ENCODE results near the gene AP1M1.

DNA sequence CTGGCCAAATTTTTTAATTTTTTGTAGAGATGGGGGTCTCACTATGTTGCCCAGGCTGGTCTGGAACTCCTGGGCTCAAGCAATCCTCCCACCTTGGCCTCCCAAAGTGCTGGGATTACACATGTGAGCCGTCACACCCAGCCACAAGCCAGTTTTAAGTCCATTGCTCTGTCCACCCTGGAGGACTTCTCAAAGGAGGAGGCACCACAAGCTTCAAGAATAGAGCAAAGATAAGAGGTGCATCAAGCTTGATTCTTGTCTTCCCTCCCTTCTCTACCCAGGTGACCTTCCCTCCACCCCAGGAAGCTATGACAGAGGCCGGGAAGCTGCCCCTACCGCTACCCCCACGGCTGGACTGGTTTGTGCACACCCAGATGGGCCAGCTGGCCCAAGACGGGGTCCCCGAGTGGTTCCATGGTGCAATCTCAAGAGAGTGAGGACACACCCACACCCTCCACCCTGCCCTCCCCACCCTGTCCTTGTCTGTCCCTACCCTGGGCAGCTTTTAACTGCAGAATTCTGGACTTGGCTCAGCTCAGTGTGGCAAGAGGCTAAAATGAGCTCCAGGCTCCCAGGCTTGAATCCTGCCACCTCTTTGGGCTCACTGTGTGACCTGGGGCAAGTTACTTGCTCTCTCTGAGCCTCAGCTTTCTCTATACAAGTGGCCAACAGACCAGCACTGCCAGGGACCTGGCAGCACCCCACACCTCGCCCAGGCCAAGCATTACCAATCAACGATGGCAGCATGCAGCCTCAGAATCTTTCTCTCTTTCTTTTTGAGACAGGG is 49.1 kb upstream of the AP1M1 start:
- TF ChIP-seq, protein P1, sequence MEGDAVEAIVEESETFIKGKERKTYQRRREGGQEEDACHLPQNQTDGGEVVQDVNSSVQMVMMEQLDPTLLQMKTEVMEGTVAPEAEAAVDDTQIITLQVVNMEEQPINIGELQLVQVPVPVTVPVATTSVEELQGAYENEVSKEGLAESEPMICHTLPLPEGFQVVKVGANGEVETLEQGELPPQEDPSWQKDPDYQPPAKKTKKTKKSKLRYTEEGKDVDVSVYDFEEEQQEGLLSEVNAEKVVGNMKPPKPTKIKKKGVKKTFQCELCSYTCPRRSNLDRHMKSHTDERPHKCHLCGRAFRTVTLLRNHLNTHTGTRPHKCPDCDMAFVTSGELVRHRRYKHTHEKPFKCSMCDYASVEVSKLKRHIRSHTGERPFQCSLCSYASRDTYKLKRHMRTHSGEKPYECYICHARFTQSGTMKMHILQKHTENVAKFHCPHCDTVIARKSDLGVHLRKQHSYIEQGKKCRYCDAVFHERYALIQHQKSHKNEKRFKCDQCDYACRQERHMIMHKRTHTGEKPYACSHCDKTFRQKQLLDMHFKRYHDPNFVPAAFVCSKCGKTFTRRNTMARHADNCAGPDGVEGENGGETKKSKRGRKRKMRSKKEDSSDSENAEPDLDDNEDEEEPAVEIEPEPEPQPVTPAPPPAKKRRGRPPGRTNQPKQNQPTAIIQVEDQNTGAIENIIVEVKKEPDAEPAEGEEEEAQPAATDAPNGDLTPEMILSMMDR (IDR thresholded peaks at IDR 0.05) = no peak
- TF ChIP-seq, protein P2, sequence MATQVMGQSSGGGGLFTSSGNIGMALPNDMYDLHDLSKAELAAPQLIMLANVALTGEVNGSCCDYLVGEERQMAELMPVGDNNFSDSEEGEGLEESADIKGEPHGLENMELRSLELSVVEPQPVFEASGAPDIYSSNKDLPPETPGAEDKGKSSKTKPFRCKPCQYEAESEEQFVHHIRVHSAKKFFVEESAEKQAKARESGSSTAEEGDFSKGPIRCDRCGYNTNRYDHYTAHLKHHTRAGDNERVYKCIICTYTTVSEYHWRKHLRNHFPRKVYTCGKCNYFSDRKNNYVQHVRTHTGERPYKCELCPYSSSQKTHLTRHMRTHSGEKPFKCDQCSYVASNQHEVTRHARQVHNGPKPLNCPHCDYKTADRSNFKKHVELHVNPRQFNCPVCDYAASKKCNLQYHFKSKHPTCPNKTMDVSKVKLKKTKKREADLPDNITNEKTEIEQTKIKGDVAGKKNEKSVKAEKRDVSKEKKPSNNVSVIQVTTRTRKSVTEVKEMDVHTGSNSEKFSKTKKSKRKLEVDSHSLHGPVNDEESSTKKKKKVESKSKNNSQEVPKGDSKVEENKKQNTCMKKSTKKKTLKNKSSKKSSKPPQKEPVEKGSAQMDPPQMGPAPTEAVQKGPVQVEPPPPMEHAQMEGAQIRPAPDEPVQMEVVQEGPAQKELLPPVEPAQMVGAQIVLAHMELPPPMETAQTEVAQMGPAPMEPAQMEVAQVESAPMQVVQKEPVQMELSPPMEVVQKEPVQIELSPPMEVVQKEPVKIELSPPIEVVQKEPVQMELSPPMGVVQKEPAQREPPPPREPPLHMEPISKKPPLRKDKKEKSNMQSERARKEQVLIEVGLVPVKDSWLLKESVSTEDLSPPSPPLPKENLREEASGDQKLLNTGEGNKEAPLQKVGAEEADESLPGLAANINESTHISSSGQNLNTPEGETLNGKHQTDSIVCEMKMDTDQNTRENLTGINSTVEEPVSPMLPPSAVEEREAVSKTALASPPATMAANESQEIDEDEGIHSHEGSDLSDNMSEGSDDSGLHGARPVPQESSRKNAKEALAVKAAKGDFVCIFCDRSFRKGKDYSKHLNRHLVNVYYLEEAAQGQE (IDR thresholded peaks at IDR 0.05; ENCODE audit: insufficient read depth in 1 of 2, low read depth in 2 of 2, low read length in 1 of 2) = no peak
- no peak for TF ChIP-seq POLR2AphosphoS5 (IDR thresholded peaks at IDR 0.05; ENCODE audit: low read depth, low read length)
- no peak for TF ChIP-seq TCF7L2 (IDR thresholded peaks at IDR 0.05; ENCODE audit: low read depth, low read length)

Data from Panc1 (cell line).